Muscle of leg (tissue), 9 donors: ENCODE results near the gene HIVEP2. TPM values are rescaled to one million over a fixed set of nuclear protein-coding genes. Genes with fewer than 3 reads are reported as not detected.

Experiments
- polyA plus RNA-seq, 8 donors: library from polyadenylated mRNA; unstranded; fragments of 120-200 nt; gene quantifications; one replicate each; pipeline versions ENCODE4 v1.2.1 to v1.2.3, GENCODE V29; 2013; ENCODE audit warnings: inconsistent platforms in 1 of 8, low replicate concordance in 1 of 8; ENCODE audit not compliant: insufficient read length in 8 of 8, insufficient read depth in 1 of 8
- total RNA-seq: library from RNA; stranded (reverse); fragments of 120-200 nt; gene quantifications from one replicate; pipeline ENCODE4 v1.2.4, GENCODE V29; 2013

Gene HIVEP2
- total and polyA plus RNA-seq, 9 donors = 8.6 to 17.9 (median 14.8) TPM

Other genes starting within 250 kb of the HIVEP2 start
- 32.9 TPM for gene AIG1, start 115.7 kb upstream of the HIVEP2 start, total RNA-seq
- gene AIG1, start 115.7 kb upstream of the HIVEP2 start, polyA plus RNA-seq = 10 to 100 TPM; 24.1 to 35.0 (median 30.1) TPM